ENCODE measurements around the gene MAP3K13. TPM values are rescaled to one million over a fixed set of nuclear protein-coding genes. Genes with fewer than 3 reads are reported as not detected.

Gene MAP3K13
- total RNA-seq, 1 donor from 2014 or later, result 40.3 TPM

- peaks cover 51% of the 10 kb centered on the region for H3K27me3 Mint-ChIP-seq (ENCODE audit: low read depth)
- no peaks in the 10 kb centered on the region for H3K9me3 Mint-ChIP-seq
- DNase-seq (ENCODE audit: low spot score in 2 of 2, unreplicated experiment in 2 of 2), result no peak
- H3K36me3 Mint-ChIP-seq, result no peaks in the 10 kb centered on the region
- H3K27ac Mint-ChIP-seq, result no peak overlapping the region
- H3K4me1 Mint-ChIP-seq, result no peaks in the 10 kb centered on the region
- TF ChIP-seq CTCF (IDR thresholded peaks at IDR 0.05; ENCODE audit: unreplicated experiment), result no peak
- H3K4me3 Mint-ChIP-seq, result no peak overlapping the region
These were observed 140.6 kb downstream of the MAP3K13 start for GRCh38 chr3:185503521-185503920.

- no peaks in the 10 kb centered on the region for H3K36me3 Mint-ChIP-seq
- H3K27ac Mint-ChIP-seq, result no peak overlapping the region
- H3K27me3 Mint-ChIP-seq (ENCODE audit: low read depth), result peaks cover 49% of the 10 kb centered on the region
- H3K9me3 Mint-ChIP-seq, result no peaks in the 10 kb centered on the region
- no peak for TF ChIP-seq CTCF (IDR thresholded peaks at IDR 0.05; ENCODE audit: unreplicated experiment)
- H3K4me3 Mint-ChIP-seq, result no peak overlapping the region
- no peak for DNase-seq (ENCODE audit: low spot score in 2 of 2, unreplicated experiment in 2 of 2)
- no peaks in the 10 kb centered on the region for H3K4me1 Mint-ChIP-seq
These were observed 141.7 kb downstream of the MAP3K13 start for GRCh38 chr3:185504636-185505035.

- Mint-ChIP-seq H3K9me3 (no peaks in the 10 kb centered on the region), H3K27me3 (ENCODE audit: low read depth) (peaks cover 38% of the 10 kb centered on the region), H3K4me1 (no peaks in the 10 kb centered on the region), H3K4me3 (no peak overlapping the region), H3K36me3 (no peaks in the 10 kb centered on the region), H3K27ac (no peak overlapping the region)
- no peak for DNase-seq (ENCODE audit: low spot score in 2 of 2, unreplicated experiment in 2 of 2)
- TF ChIP-seq CTCF (IDR thresholded peaks at IDR 0.05; ENCODE audit: unreplicated experiment), result no peak
These were observed 144.9 kb downstream of the MAP3K13 start for GRCh38 chr3:185507883-185508282.

GRCh38 chr3:185508335-185508991 is 145.5 kb downstream of the MAP3K13 start:
- DNase-seq (ENCODE audit: low spot score in 2 of 2, unreplicated experiment in 2 of 2), result no peak
- TF ChIP-seq CTCF (IDR thresholded peaks at IDR 0.05; ENCODE audit: unreplicated experiment), result no peak
- Mint-ChIP-seq H3K36me3 (no peaks in the 10 kb centered on the region), H3K4me3 (no peak overlapping the region), H3K4me1 (no peaks in the 10 kb centered on the region), H3K9me3 (no peaks in the 10 kb centered on the region), H3K27me3 (ENCODE audit: low read depth) (peaks cover 40% of the 10 kb centered on the region), H3K27ac (no peak overlapping the region)

GRCh38 chr3:185511711-185512110 is 148.8 kb downstream of the MAP3K13 start:
- Mint-ChIP-seq H3K27me3 (ENCODE audit: low read depth) (peaks cover 45% of the 10 kb centered on the region), H3K4me3 (no peak overlapping the region), H3K36me3 (no peaks in the 10 kb centered on the region), H3K4me1 (no peaks in the 10 kb centered on the region), H3K9me3 (no peaks in the 10 kb centered on the region), H3K27ac (no peak overlapping the region)
- DNase-seq (ENCODE audit: low spot score in 2 of 2, unreplicated experiment in 2 of 2), result no peak
- no peak for TF ChIP-seq CTCF (IDR thresholded peaks at IDR 0.05; ENCODE audit: unreplicated experiment)
